ENCODE data around the gene CALN1. TPM values are rescaled to one million over a fixed set of nuclear protein-coding genes. Genes with fewer than 3 reads are reported as not detected.

CALN1 gene
- polyA plus RNA-seq, 1 donor from 2014 or later = 7.8 TPM

DNA sequence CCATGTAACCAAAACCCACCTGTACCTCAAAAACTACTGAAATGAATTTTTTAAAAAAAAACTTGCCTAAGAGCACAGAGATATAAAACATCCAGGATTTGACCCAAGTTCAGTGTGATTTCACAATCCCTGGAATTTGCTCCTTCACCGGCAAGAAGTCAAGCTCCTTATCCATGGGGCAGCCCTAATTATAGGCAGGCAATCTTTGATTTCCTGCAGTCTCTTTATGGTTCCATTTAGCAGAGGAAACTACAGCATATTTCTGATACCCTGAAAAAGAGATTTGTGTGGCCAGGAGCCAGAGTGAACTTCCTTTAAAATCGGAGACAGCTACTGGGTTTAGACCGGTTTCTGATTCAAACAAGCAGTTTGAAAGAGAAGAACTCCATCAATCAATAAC is 154.1 kb downstream of the CALN1 start:
- TF ChIP-seq TAF1 (IDR thresholded peaks at IDR 0.05; ENCODE audit: low read depth) (no peak), EZH2 (IDR thresholded peaks at IDR 0.05; ENCODE audit: borderline replicate concordance, insufficient read depth, low read length, poor library complexity, severe bottlenecking) (no peak), POLR2AphosphoS5 (IDR thresholded peaks at IDR 0.05) (no peak), CTCF (IDR thresholded peaks at IDR 0.05; ENCODE audit: poor library complexity, severe bottlenecking) (no peak)
- no peaks in the 10 kb centered on the region for H3F3A ChIP-seq (ENCODE audit: insufficient read depth, low read length, poor library complexity, severe bottlenecking)
- no peak overlapping the region for H3K4me2 ChIP-seq (ENCODE audit: low read length)
- H3K4me3 ChIP-seq (ENCODE audit: low read length) = no peak overlapping the region
- no peaks in the 10 kb centered on the region for H3K79me2 ChIP-seq (replicated peaks; ENCODE audit: insufficient read depth, low read length)
- H2AFZ ChIP-seq (ENCODE audit: low read depth, low read length) = no peak overlapping the region
- no peaks in the 10 kb centered on the region for H3K9me2 ChIP-seq (ENCODE audit: insufficient read depth, low read length)
- H3K27me3 ChIP-seq (ENCODE audit: insufficient read depth, low read depth, low read length) = no peaks in the 10 kb centered on the region
- no peaks in the 10 kb centered on the region for H4K20me1 ChIP-seq (ENCODE audit: insufficient read depth)
- no peak overlapping the region for H3K9ac ChIP-seq (ENCODE audit: low read length)
- H3K36me3 ChIP-seq (ENCODE audit: insufficient read depth, low read length) = no peaks in the 10 kb centered on the region
- H3K9me3 ChIP-seq (ENCODE audit: low read length) = no peaks in the 10 kb centered on the region
- H3K27ac ChIP-seq (ENCODE audit: low read length) = no peak overlapping the region

DNA sequence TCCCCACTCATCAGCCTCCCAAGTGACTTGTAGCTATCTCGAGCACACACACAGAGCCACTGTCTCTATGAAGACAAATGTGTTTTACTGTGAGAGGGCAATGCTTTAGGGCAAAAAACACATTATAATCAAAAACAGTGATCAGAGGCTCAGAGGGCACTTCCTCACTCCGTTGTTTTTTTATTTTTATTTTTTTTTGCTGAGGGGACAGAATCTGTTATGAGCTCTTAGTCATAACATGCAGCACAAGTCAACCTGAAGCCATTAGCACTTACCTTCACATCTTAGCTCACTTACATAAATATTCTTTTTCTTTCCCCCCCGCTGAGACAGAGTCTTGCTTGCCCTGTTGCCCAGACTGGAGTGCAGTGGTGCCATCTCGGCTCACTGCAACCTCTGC is 157.7 kb downstream of the CALN1 start:
- no peaks in the 10 kb centered on the region for H3K9me2 ChIP-seq (ENCODE audit: insufficient read depth, low read length)
- H3K9ac ChIP-seq (ENCODE audit: low read length) = no peak overlapping the region
- no peaks in the 10 kb centered on the region for H3K36me3 ChIP-seq (ENCODE audit: insufficient read depth, low read length)
- no peaks in the 10 kb centered on the region for H4K20me1 ChIP-seq (ENCODE audit: insufficient read depth)
- no peaks in the 10 kb centered on the region for H3K9me3 ChIP-seq (ENCODE audit: low read length)
- H3K4me3 ChIP-seq (ENCODE audit: low read length) = no peak overlapping the region
- no peaks in the 10 kb centered on the region for H3K79me2 ChIP-seq (replicated peaks; ENCODE audit: insufficient read depth, low read length)
- no peak overlapping the region for H2AFZ ChIP-seq (ENCODE audit: low read depth, low read length)
- no peak overlapping the region for H3K27ac ChIP-seq (ENCODE audit: low read length)
- H3K27me3 ChIP-seq (ENCODE audit: insufficient read depth, low read depth, low read length) = no peaks in the 10 kb centered on the region
- H3F3A ChIP-seq (ENCODE audit: insufficient read depth, low read length, poor library complexity, severe bottlenecking) = no peaks in the 10 kb centered on the region
- TF ChIP-seq POLR2AphosphoS5 (IDR thresholded peaks at IDR 0.05) (no peak), SMC3 (conservative IDR thresholded peaks at IDR 0.05; ENCODE audit: poor library complexity) (no peak), RAD21 (conservative IDR thresholded peaks at IDR 0.05) (no peak)
- TF ChIP-seq, protein P1, sequence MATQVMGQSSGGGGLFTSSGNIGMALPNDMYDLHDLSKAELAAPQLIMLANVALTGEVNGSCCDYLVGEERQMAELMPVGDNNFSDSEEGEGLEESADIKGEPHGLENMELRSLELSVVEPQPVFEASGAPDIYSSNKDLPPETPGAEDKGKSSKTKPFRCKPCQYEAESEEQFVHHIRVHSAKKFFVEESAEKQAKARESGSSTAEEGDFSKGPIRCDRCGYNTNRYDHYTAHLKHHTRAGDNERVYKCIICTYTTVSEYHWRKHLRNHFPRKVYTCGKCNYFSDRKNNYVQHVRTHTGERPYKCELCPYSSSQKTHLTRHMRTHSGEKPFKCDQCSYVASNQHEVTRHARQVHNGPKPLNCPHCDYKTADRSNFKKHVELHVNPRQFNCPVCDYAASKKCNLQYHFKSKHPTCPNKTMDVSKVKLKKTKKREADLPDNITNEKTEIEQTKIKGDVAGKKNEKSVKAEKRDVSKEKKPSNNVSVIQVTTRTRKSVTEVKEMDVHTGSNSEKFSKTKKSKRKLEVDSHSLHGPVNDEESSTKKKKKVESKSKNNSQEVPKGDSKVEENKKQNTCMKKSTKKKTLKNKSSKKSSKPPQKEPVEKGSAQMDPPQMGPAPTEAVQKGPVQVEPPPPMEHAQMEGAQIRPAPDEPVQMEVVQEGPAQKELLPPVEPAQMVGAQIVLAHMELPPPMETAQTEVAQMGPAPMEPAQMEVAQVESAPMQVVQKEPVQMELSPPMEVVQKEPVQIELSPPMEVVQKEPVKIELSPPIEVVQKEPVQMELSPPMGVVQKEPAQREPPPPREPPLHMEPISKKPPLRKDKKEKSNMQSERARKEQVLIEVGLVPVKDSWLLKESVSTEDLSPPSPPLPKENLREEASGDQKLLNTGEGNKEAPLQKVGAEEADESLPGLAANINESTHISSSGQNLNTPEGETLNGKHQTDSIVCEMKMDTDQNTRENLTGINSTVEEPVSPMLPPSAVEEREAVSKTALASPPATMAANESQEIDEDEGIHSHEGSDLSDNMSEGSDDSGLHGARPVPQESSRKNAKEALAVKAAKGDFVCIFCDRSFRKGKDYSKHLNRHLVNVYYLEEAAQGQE (IDR thresholded peaks at IDR 0.05; ENCODE audit: borderline replicate concordance) = no peak
- H3K4me2 ChIP-seq (ENCODE audit: low read length) = no peak overlapping the region

- H2AFZ ChIP-seq (ENCODE audit: low read depth, low read length) = no peak overlapping the region
- no peak overlapping the region for H3K4me2 ChIP-seq (ENCODE audit: low read length)
- no peaks in the 10 kb centered on the region for H3K9me2 ChIP-seq (ENCODE audit: insufficient read depth, low read length)
- H3K9me3 ChIP-seq (ENCODE audit: low read length) = no peaks in the 10 kb centered on the region
- H4K20me1 ChIP-seq (ENCODE audit: insufficient read depth) = no peaks in the 10 kb centered on the region
- H3K4me3 ChIP-seq (ENCODE audit: low read length) = no peak overlapping the region
- no peaks in the 10 kb centered on the region for H3K27me3 ChIP-seq (ENCODE audit: insufficient read depth, low read depth, low read length)
- no peak overlapping the region for H3K9ac ChIP-seq (ENCODE audit: low read length)
- H3F3A ChIP-seq (ENCODE audit: insufficient read depth, low read length, poor library complexity, severe bottlenecking) = no peaks in the 10 kb centered on the region
- TF ChIP-seq SMC3 (conservative IDR thresholded peaks at IDR 0.05; ENCODE audit: poor library complexity) (no peak), MXI1 (conservative IDR thresholded peaks at IDR 0.05; ENCODE audit: poor library complexity, severe bottlenecking) (no peak), EP300 (conservative IDR thresholded peaks at IDR 0.05; ENCODE audit: poor library complexity, severe bottlenecking) (no peak), POLR2AphosphoS5 (IDR thresholded peaks at IDR 0.05) (no peak), RAD21 (conservative IDR thresholded peaks at IDR 0.05) (no peak), TAF1 (IDR thresholded peaks at IDR 0.05; ENCODE audit: low read depth) (no peak), CTCF (IDR thresholded peaks at IDR 0.05; ENCODE audit: poor library complexity, severe bottlenecking) (no peak), EZH2 (IDR thresholded peaks at IDR 0.05; ENCODE audit: borderline replicate concordance, insufficient read depth, low read length, poor library complexity, severe bottlenecking) (no peak)
- TF ChIP-seq, protein P1 (IDR thresholded peaks at IDR 0.05; ENCODE audit: borderline replicate concordance) = no peak
- no peak overlapping the region for H3K27ac ChIP-seq (ENCODE audit: low read length)
- no peaks in the 10 kb centered on the region for H3K79me2 ChIP-seq (replicated peaks; ENCODE audit: insufficient read depth, low read length)
- no peaks in the 10 kb centered on the region for H3K36me3 ChIP-seq (ENCODE audit: insufficient read depth, low read length)
These were observed 163.0 kb downstream of the CALN1 start for GRCh38 chr7:72249106-72249505.

All from neural cell (in vitro differentiated cells).